WTC11 (cell line): ENCODE data around the gene VPS39. TPM values are rescaled to one million over a fixed set of nuclear protein-coding genes. Genes with fewer than 3 reads are reported as not detected.
A peak's percentile ranks its signal among the peaks of the same experiment; 100 is the strongest.

Source experiments
- ATAC-seq: fragments of 200-7000 bp; cut with Tn5 transposase; 2 replicates; pipeline ENCODE4 v1.10.0; 2021; ENCODE audit warnings: mild to moderate bottlenecking, moderate library complexity
- CTCF ChIA-PET: fragments of 300-600 bp; sonication (Branson Sonifier 250); formaldehyde crosslinking; loops from one replicate; lab custom pipeline; 2021; ENCODE audit warnings: antibody characterized with exemption; lab: Charles Lee
- POLR2A ChIA-PET: fragments of 350-600 bp; sonication (Branson Sonifier 250); formaldehyde crosslinking; loops from one replicate; lab custom pipeline; 2021; ENCODE audit warnings: antibody characterized with exemption; lab: Charles Lee
- DNase-seq: peaks from one replicate; pipeline ENCODE4 v3.0.0; 2021; ENCODE audit warnings: low spot score
- H3K27ac Mint-ChIP-seq: 2 replicates; pipeline ENCODE4 v1.8.0; 2021; ENCODE audit warnings: mixed read lengths
- H3K27me3 Mint-ChIP-seq: 2 replicates; pipeline ENCODE4 v1.8.0; 2021; ENCODE audit warnings: low read depth, mild to moderate bottlenecking, moderate library complexity, mixed read lengths
- H3K36me3 Mint-ChIP-seq: 2 replicates; pipeline ENCODE4 v1.8.0; 2021; ENCODE audit warnings: mixed read lengths
- H3K4me1 Mint-ChIP-seq: 2 replicates; pipeline ENCODE4 v1.8.0; 2022; ENCODE audit warnings: mixed read lengths
- H3K4me3 Mint-ChIP-seq: 2 replicates; pipeline ENCODE4 v1.8.0; 2021; ENCODE audit warnings: mild to moderate bottlenecking, moderate library complexity, mixed read lengths
- H3K9me3 Mint-ChIP-seq: 2 replicates; pipeline ENCODE4 v1.8.0; 2021; ENCODE audit warnings: mixed read lengths
- AR ChIP-seq: fragments of 250-450 bp; sonication (Bioruptor Pico); IDR thresholded peaks from 2 replicates; pipeline ENCODE4 v1.9.0; 2021; ENCODE audit warnings: mild to moderate bottlenecking
- CDX4 ChIP-seq: fragments of 250-450 bp; sonication (Bioruptor Pico); IDR thresholded peaks from 2 replicates; pipeline ENCODE4 v1.9.0; 2021; ENCODE audit warnings: moderate library complexity, mild to moderate bottlenecking, inconsistent platforms, borderline replicate concordance
- CREB1 ChIP-seq: sonication (generic); formaldehyde crosslinking; IDR thresholded peaks from 2 replicates; pipeline ENCODE4 v1.8.0; 2023; ENCODE audit warnings: mild to moderate bottlenecking, missing genetic modification reagents
- ETV6 ChIP-seq: sonication (generic); formaldehyde crosslinking; IDR thresholded peaks from 2 replicates; pipeline ENCODE4 v1.8.1; 2022; ENCODE audit warnings: mild to moderate bottlenecking, missing genetic modification reagents
- GTF2I ChIP-seq: fragments of 250-450 bp; sonication (Bioruptor Pico); conservative IDR thresholded peaks from 2 replicates; pipeline ENCODE4 v1.4.0; 2021; ENCODE audit warnings: mild to moderate bottlenecking
- JAZF1 ChIP-seq: fragments of 250-450 bp; sonication (Bioruptor Pico); IDR thresholded peaks from 2 replicates; pipeline ENCODE4 v1.9.0; 2021; ENCODE audit warnings: moderate library complexity, mild to moderate bottlenecking, inconsistent platforms
- JUN ChIP-seq: sonication (generic); formaldehyde crosslinking; IDR thresholded peaks from 2 replicates; pipeline ENCODE4 v1.8.0; 2023; ENCODE audit warnings: mild to moderate bottlenecking, missing genetic modification reagents
- NFATC4 ChIP-seq: fragments of 250-450 bp; sonication (Bioruptor Pico); IDR thresholded peaks from 2 replicates; pipeline ENCODE4 v1.9.0; 2021; ENCODE audit warnings: mild to moderate bottlenecking
- NFYB ChIP-seq: sonication (generic); formaldehyde crosslinking; conservative IDR thresholded peaks from 2 replicates; pipeline ENCODE4 v1.8.0; 2022; ENCODE audit warnings: low read depth, missing genetic modification reagents
- OVOL2 ChIP-seq: fragments of 250-450 bp; sonication (Bioruptor Pico); IDR thresholded peaks from 2 replicates; pipeline ENCODE4 v1.9.0; 2021; ENCODE audit warnings: mild to moderate bottlenecking, borderline replicate concordance
- RELA ChIP-seq: sonication (generic); formaldehyde crosslinking; IDR thresholded peaks from 2 replicates; pipeline ENCODE4 v1.8.1; 2022; ENCODE audit warnings: missing genetic modification reagents, mild to moderate bottlenecking, borderline replicate concordance
- RORB ChIP-seq: fragments of 250-450 bp; sonication (Bioruptor Pico); IDR thresholded peaks from 2 replicates; pipeline ENCODE4 v1.9.0; 2021; ENCODE audit warnings: mild to moderate bottlenecking
- SMAD3 ChIP-seq: sonication (generic); formaldehyde crosslinking; IDR thresholded peaks from 2 replicates; pipeline ENCODE4 v1.8.0; 2022; ENCODE audit warnings: missing genetic modification reagents, mild to moderate bottlenecking, borderline replicate concordance
- SOX15 ChIP-seq: fragments of 250-450 bp; sonication (Bioruptor Pico); IDR thresholded peaks from 2 replicates; pipeline ENCODE4 v1.9.0; 2021; ENCODE audit warnings: mild to moderate bottlenecking
- SP1 ChIP-seq: sonication (generic); formaldehyde crosslinking; conservative IDR thresholded peaks from 2 replicates; pipeline ENCODE4 v1.8.1; 2022; ENCODE audit warnings: missing genetic modification reagents
- ZNF138 ChIP-seq: sonication (generic); formaldehyde crosslinking; conservative IDR thresholded peaks from 2 replicates; pipeline ENCODE4 v1.8.1; 2022; ENCODE audit warnings: mild to moderate bottlenecking, moderate library complexity, missing genetic modification reagents
- ZNF219 ChIP-seq: sonication (generic); formaldehyde crosslinking; IDR thresholded peaks from 2 replicates; pipeline ENCODE4 v1.8.0; 2023; ENCODE audit warnings: missing genetic modification reagents, mild to moderate bottlenecking, borderline replicate concordance
- ZNF263 ChIP-seq: sonication (generic); formaldehyde crosslinking; IDR thresholded peaks from 2 replicates; pipeline ENCODE4 v1.8.1; 2022; ENCODE audit warnings: low read depth, mild to moderate bottlenecking, moderate library complexity, missing genetic modification reagents
- ZNF317 ChIP-seq: sonication (generic); formaldehyde crosslinking; IDR thresholded peaks from 2 replicates; pipeline ENCODE4 v1.8.1; 2023; ENCODE audit warnings: low read depth, mild to moderate bottlenecking, moderate library complexity, missing genetic modification reagents, borderline replicate concordance
- total RNA-seq: library from RNA; stranded (reverse); gene quantifications from 3 replicates; pipeline ENCODE4 v1.2.3, GENCODE V29; 2021
- TF ChIP-seq, protein P1 (sequence below): sonication (generic); formaldehyde crosslinking; IDR thresholded peaks from 2 replicates; pipeline ENCODE4 v1.8.1; 2022; ENCODE audit warnings: mild to moderate bottlenecking, moderate library complexity, missing genetic modification reagents
- TF ChIP-seq, protein P2 (sequence below): sonication (generic); formaldehyde crosslinking; conservative IDR thresholded peaks from 2 replicates; pipeline ENCODE4 v1.8.1; 2023; ENCODE audit warnings: mild to moderate bottlenecking, low read depth, missing genetic modification reagents, moderate library complexity
- TF ChIP-seq, protein P3 (sequence below): sonication (generic); formaldehyde crosslinking; IDR thresholded peaks from 2 replicates; pipeline ENCODE4 v1.8.0; 2023; ENCODE audit warnings: mild to moderate bottlenecking, missing genetic modification reagents
- TF ChIP-seq, protein P4 (sequence below): sonication (generic); formaldehyde crosslinking; conservative IDR thresholded peaks from 2 replicates; pipeline ENCODE4 v1.8.1; 2022; ENCODE audit warnings: mild to moderate bottlenecking, missing genetic modification reagents

VPS39 gene
- total RNA-seq, 1 experiment from 2014 or later, result 44.5 TPM

GRCh38 chr15:42184296-42184695, 23.8 kb downstream of the VPS39 start:
- H3K36me3 Mint-ChIP-seq, result peaks cover 61% of the 10 kb centered on the region

GRCh38 chr15:42182961-42183360, 25.1 kb downstream of the VPS39 start:
- CTCF ChIA-PET, result interaction anchor here (0.7 kb wide), 1 partner anchor 181 kb away, joined by 3 read pairs; no protein-coding TSS in a partner anchor
- POLR2A ChIA-PET, result interaction anchor here (0.6 to 0.7 kb wide), 2 partner anchors 205 to 556 kb away, joined by 3 to 4 read pairs; no protein-coding TSS in a partner anchor
- Mint-ChIP-seq H3K9me3 (no peaks in the 10 kb centered on the region), H3K27me3 (no peaks in the 10 kb centered on the region), H3K4me1 (no peaks in the 10 kb centered on the region), H3K4me3 (no peak overlapping the region), H3K27ac (peak overlapping the region; percentile 13; the same call in 1 of the 2 replicates), H3K36me3 (peaks cover 58% of the 10 kb centered on the region)
- DNase-seq (no peak), ATAC-seq (no peak)
- TF ChIP-seq SOX15 (CRISPR knock-in tag) (no peak), CDX4 (CRISPR knock-in tag) (no peak), RORB (CRISPR knock-in tag) (no peak), CREB1 (CRISPR knock-in tag) (no peak), SMAD3 (no peak), RELA (no peak), SP1 (CRISPR knock-in tag) (no peak), JAZF1 (no peak)
- TF ChIP-seq, protein P1, sequence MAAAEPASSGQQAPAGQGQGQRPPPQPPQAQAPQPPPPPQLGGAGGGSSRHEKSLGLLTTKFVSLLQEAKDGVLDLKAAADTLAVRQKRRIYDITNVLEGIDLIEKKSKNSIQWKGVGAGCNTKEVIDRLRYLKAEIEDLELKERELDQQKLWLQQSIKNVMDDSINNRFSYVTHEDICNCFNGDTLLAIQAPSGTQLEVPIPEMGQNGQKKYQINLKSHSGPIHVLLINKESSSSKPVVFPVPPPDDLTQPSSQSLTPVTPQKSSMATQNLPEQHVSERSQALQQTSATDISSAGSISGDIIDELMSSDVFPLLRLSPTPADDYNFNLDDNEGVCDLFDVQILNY (CRISPR knock-in tag), result no peak

More at GRCh38 chr15:42184296-42184695, 23.8 kb downstream of the VPS39 start:
- ChIA-PET CTCF (no interaction called here), POLR2A (no interaction called here)
- Mint-ChIP-seq H3K4me1 (no peaks in the 10 kb centered on the region), H3K27ac (no peak overlapping the region), H3K4me3 (no peak overlapping the region), H3K9me3 (no peaks in the 10 kb centered on the region), H3K27me3 (no peaks in the 10 kb centered on the region)
- DNase-seq, result no peak
- no peak for TF ChIP-seq ETV6 (CRISPR knock-in tag)
- TF ChIP-seq ZNF138 (CRISPR knock-in tag), result no peak
- TF ChIP-seq, protein P2, sequence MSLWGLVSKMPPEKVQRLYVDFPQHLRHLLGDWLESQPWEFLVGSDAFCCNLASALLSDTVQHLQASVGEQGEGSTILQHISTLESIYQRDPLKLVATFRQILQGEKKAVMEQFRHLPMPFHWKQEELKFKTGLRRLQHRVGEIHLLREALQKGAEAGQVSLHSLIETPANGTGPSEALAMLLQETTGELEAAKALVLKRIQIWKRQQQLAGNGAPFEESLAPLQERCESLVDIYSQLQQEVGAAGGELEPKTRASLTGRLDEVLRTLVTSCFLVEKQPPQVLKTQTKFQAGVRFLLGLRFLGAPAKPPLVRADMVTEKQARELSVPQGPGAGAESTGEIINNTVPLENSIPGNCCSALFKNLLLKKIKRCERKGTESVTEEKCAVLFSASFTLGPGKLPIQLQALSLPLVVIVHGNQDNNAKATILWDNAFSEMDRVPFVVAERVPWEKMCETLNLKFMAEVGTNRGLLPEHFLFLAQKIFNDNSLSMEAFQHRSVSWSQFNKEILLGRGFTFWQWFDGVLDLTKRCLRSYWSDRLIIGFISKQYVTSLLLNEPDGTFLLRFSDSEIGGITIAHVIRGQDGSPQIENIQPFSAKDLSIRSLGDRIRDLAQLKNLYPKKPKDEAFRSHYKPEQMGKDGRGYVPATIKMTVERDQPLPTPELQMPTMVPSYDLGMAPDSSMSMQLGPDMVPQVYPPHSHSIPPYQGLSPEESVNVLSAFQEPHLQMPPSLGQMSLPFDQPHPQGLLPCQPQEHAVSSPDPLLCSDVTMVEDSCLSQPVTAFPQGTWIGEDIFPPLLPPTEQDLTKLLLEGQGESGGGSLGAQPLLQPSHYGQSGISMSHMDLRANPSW, result no peak
- no peak for TF ChIP-seq ZNF317
- TF ChIP-seq JAZF1, result no peak
- no peak for TF ChIP-seq ZNF263 (CRISPR knock-in tag)
- TF ChIP-seq OVOL2, result no peak
- TF ChIP-seq JUN, result no peak
- TF ChIP-seq, protein P3, sequence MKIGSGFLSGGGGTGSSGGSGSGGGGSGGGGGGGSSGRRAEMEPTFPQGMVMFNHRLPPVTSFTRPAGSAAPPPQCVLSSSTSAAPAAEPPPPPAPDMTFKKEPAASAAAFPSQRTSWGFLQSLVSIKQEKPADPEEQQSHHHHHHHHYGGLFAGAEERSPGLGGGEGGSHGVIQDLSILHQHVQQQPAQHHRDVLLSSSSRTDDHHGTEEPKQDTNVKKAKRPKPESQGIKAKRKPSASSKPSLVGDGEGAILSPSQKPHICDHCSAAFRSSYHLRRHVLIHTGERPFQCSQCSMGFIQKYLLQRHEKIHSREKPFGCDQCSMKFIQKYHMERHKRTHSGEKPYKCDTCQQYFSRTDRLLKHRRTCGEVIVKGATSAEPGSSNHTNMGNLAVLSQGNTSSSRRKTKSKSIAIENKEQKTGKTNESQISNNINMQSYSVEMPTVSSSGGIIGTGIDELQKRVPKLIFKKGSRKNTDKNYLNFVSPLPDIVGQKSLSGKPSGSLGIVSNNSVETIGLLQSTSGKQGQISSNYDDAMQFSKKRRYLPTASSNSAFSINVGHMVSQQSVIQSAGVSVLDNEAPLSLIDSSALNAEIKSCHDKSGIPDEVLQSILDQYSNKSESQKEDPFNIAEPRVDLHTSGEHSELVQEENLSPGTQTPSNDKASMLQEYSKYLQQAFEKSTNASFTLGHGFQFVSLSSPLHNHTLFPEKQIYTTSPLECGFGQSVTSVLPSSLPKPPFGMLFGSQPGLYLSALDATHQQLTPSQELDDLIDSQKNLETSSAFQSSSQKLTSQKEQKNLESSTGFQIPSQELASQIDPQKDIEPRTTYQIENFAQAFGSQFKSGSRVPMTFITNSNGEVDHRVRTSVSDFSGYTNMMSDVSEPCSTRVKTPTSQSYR (CRISPR knock-in tag), result no peak
- TF ChIP-seq, protein P4, sequence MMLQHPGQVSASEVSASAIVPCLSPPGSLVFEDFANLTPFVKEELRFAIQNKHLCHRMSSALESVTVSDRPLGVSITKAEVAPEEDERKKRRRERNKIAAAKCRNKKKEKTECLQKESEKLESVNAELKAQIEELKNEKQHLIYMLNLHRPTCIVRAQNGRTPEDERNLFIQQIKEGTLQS, result no peak
- no peak for TF ChIP-seq GTF2I (CRISPR knock-in tag)
- TF ChIP-seq NFYB (CRISPR knock-in tag), result no peak
- TF ChIP-seq ZNF219 (CRISPR knock-in tag), result no peak
- TF ChIP-seq AR (CRISPR knock-in tag), result no peak
- no peak for TF ChIP-seq NFATC4 (CRISPR knock-in tag)
- ATAC-seq, result no peak
